Lower lobe of right lung (tissue), 2 donors: ENCODE results near the gene LRTM2. TPM values are rescaled to one million over a fixed set of nuclear protein-coding genes. Genes with fewer than 3 reads are reported as not detected.

Experiments
- ATAC-seq, 2 donors: fragments of 200-7000 bp; cut with Tn5 transposase; one replicate each; pipeline ENCODE4 v1.9.1; 2020 to 2022; ENCODE audit warnings: mild to moderate bottlenecking in 2 of 2, moderate library complexity in 2 of 2
- DNase-seq: peaks from one replicate; pipeline ENCODE4 v3.0.0-alpha.2; 2020
- H3K27ac ChIP-seq: fragments of 200-600 bp; one replicate; pipeline ENCODE4 v1.8.0; 2022
- H3K27me3 ChIP-seq: fragments of 200-600 bp; one replicate; pipeline ENCODE4 v1.8.0; 2022; ENCODE audit warnings: low read depth
- H3K36me3 ChIP-seq: fragments of 200-600 bp; one replicate; pipeline ENCODE4 v1.8.0; 2022; ENCODE audit warnings: mild to moderate bottlenecking
- H3K4me1 ChIP-seq: fragments of 200-600 bp; one replicate; pipeline ENCODE4 v1.8.0; 2022
- H3K4me3 ChIP-seq: fragments of 200-600 bp; one replicate; pipeline ENCODE4 v1.8.0; 2022; ENCODE audit warnings: mild to moderate bottlenecking
- H3K9me3 ChIP-seq: fragments of 200-600 bp; one replicate; pipeline ENCODE4 v1.8.0; 2022
- intact Hi-C: fragments of 100-400 bp; cut with DNase I; formaldehyde crosslinking; loops from one replicate; pipeline ENCODE4 v1.11.0; 2022
- total RNA-seq: library from RNA; stranded (reverse); fragmentation: NEBNext Ultra II Directional; extraction: Animal tissue kit (Norgen Biotek cat#: 25700); gene quantifications from one replicate; pipeline ENCODE4 v1.2.1, GENCODE V29; 2021
- TF ChIP-seq, protein P1 (sequence below): fragments of 200-600 bp; IDR thresholded peaks from one replicate; pipeline ENCODE4 v1.8.0; 2022; ENCODE audit warnings: antibody characterized with exemption, mild to moderate bottlenecking
- donor health status: DM: no; HTN: yes; CAD: no; lungs with severe emphysema.

The LRTM2 gene
- total RNA-seq, 1 donor from 2014 or later, result not detected

DNA sequence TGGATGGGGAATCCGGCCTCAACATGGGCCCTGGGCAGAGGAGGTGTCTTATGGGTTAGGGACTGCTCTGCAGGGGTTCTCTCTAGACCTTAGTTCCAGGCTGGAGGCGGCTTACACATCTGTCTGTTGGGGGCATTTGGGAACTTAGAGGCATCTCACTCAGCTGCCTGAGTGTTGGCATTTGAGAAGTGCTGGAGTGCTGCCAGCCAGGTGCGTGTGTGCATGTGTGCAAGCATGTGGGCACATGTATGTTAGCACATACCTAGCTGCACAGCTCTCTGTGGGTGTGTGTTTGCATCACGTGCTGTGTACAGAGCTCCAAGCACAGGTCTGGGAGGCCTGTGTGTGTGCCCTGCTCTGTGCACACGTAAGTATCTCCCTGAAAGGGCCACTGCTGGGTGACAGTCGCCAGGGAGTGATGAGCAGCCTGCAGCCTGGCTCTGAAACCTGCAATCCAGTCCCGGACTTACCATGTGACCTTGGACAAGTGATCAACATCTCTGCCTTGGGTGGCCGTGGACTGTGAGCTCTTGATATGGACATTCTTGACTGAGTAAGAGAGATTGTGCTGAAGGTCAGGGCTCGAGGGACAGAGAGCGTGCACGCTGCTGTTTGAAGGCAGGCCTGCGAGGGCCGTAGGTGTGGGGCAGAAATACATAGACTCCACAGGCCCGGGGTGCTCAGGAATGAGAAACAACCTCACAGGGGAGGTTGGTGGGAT, 5.2 kb downstream of the LRTM2 start:
- intact Hi-C loops, result no loop called here
- Histone ChIP-seq H3K36me3 (no peaks in the 10 kb centered on the region), H3K9me3 (no peaks in the 10 kb centered on the region), H3K27ac (no peak overlapping the region), H3K4me1 (no peaks in the 10 kb centered on the region), H3K27me3 (peaks cover 56% of the 10 kb centered on the region), H3K4me3 (no peak overlapping the region)
- DNase-seq (no peak), ATAC-seq (no peak)
- TF ChIP-seq, protein P1, sequence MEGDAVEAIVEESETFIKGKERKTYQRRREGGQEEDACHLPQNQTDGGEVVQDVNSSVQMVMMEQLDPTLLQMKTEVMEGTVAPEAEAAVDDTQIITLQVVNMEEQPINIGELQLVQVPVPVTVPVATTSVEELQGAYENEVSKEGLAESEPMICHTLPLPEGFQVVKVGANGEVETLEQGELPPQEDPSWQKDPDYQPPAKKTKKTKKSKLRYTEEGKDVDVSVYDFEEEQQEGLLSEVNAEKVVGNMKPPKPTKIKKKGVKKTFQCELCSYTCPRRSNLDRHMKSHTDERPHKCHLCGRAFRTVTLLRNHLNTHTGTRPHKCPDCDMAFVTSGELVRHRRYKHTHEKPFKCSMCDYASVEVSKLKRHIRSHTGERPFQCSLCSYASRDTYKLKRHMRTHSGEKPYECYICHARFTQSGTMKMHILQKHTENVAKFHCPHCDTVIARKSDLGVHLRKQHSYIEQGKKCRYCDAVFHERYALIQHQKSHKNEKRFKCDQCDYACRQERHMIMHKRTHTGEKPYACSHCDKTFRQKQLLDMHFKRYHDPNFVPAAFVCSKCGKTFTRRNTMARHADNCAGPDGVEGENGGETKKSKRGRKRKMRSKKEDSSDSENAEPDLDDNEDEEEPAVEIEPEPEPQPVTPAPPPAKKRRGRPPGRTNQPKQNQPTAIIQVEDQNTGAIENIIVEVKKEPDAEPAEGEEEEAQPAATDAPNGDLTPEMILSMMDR, result no peak

DNA sequence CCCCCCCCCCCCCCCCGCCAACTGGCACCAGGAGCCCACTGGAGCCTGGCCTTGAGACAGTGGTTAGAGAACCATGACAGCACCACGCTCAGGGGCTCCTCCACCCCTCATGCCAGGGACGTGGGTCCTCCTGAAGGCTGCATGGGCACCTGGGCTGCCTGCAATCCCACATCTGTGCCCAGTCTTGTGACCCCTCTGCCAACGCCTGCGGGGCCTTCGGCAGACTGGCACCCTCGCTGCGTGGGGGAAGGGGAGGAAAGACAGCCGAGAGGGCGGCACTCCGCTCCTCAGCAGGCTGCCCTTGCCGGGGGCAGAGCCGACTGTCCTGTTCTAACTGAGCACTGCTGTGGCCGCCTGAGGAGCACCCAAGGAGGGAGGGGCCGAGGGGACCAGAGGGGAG, 6.0 kb downstream of the LRTM2 start:
- intact Hi-C loops, result no loop called here
- Histone ChIP-seq H3K36me3 (no peaks in the 10 kb centered on the region), H3K9me3 (no peaks in the 10 kb centered on the region), H3K4me1 (no peaks in the 10 kb centered on the region), H3K27ac (no peak overlapping the region), H3K27me3 (peaks cover 56% of the 10 kb centered on the region), H3K4me3 (no peak overlapping the region)
- DNase-seq (no peak), ATAC-seq (no peak)
- TF ChIP-seq, protein P1, result no peak

DNA sequence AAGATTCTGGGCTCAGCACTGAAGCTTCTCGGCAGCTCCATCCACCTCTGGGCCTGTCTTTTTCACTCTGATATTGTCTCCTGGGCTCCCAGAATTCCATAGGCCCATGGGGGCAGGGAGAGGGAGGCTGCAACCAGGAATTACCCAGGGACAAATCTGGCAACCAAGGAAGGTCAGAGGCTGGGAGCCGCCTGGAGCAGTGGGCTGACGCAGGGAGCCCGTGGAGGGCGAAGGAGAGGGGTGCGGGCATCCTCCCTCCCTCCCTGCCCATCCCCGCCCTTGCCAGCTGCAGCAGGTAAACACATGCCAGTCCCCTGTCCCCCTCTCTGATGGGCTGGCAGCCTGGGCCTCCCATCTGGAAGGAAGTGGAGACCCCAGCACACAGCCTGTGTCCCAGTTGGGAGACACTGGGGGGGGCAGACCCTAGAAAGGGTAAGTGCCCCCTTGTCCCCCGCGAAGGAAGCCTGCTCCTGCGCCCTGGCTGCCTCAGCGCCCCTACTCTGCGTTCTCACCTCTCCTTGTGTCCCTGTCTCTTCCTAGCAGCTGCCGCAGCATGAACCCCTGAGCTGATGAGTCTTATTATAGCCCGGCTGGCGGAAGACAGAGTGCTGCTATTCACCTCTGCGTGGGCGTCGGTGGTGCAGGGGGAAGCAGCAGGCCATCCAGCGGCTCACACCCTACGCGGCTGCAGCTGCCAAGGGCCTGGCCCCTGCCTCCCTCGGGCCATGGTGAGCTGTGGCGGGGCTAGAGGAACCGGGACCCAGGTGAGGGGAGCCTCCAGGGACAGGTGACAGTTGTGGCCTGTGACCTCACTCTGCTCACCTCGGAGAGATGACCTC, 6.7 kb downstream of the LRTM2 start:
- Histone ChIP-seq H3K27me3 (peaks cover 53% of the 10 kb centered on the region), H3K9me3 (no peaks in the 10 kb centered on the region), H3K4me1 (no peaks in the 10 kb centered on the region), H3K4me3 (no peak overlapping the region), H3K27ac (no peak overlapping the region), H3K36me3 (no peaks in the 10 kb centered on the region)
- TF ChIP-seq, protein P1, result no peak
- ATAC-seq (no peak), DNase-seq (no peak)
- intact Hi-C loops, result no loop called here

DNA sequence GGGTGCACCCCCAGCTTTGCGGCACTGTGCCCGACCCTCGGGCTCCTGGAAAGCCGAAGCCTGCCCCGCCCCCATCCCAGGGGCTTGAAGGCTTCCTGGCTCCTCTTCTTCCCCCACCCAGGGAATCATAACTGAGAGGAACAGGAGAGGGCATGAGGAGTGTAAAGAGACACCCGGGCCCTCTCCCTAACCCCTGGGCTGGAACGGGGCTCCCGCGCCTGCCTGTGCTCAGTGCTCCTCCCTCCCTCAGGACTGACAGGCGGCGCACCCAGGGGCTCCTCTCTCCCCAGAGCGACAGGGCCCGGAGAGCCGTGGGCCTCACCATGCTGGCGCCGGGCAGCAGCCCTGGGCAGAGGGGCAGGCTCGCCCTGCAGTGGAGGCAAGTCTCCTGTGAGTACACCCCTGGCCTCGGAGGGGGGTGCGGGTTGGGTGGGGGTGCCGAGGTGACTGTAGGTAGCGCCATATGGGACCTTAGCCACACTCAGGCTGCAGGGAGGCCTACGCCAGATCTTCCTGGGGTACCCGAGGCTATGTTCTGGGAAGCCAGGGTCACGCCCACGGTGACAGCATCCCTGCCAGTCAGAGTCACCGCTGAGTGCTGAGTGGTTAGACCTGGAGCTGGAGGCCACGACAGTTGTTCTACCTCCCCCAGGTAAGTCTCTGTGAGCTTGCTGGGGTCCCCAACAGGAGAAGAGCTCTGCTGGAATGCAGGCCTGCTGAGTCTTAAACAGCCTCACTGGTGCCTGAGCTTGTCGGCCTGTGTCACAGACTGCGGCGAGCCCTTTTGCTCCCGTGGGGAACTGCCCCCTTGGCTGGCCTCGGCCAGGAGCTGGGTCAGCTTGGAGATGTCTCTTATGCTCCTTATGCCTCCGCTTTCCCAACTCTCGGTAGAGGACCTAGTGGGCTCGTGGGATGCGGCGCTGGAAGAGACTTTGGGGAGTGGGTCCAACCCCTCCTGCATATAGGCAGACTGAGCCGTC, 7.8 kb downstream of the LRTM2 start:
- H3K4me3 ChIP-seq, result no peak overlapping the region
- no peak overlapping the region for H3K27ac ChIP-seq
- no peaks in the 10 kb centered on the region for H3K4me1 ChIP-seq
- peaks cover 53% of the 10 kb centered on the region for H3K27me3 ChIP-seq
- ATAC-seq, result no peak
- H3K9me3 ChIP-seq, result no peaks in the 10 kb centered on the region
- TF ChIP-seq, protein P1, result no peak
- no peaks in the 10 kb centered on the region for H3K36me3 ChIP-seq
- intact Hi-C loops, result no loop called here
- DNase-seq, result peak; percentile 37

DNA sequence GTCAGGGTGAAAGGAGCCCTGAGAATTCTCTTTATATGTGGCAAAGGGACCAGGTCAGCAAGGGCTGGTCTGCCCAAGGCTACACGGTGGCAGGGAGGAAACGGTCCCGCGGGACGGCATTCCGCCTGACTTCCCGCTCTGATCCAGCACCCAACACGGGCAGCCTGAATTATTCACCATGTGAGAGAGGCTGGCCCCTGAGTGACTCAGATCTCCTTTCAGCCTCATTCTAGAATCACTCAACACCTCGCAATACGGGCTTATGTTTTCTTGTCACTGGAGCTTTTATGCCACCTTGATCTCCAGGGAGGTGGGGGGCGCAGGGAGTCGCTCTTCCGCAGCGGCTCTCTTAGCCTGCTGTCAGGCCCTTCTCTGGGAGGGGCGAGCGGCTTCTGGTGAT, 8.5 kb downstream of the LRTM2 start:
- peaks cover 48% of the 10 kb centered on the region for H3K27me3 ChIP-seq
- H3K9me3 ChIP-seq, result no peaks in the 10 kb centered on the region
- no peak overlapping the region for H3K27ac ChIP-seq
- H3K4me3 ChIP-seq, result no peak overlapping the region
- ATAC-seq, result no peak
- no peaks in the 10 kb centered on the region for H3K4me1 ChIP-seq
- H3K36me3 ChIP-seq, result no peaks in the 10 kb centered on the region
- TF ChIP-seq, protein P1, result no peak
- DNase-seq, result peak; percentile 11
- intact Hi-C loops, result no loop called here
